Left ventricle myocardium inferior (tissue), 1 donor: ENCODE data around the gene POU5F2. TPM values are rescaled to one million over a fixed set of nuclear protein-coding genes. Genes with fewer than 3 reads are reported as not detected.

Experiments used
- DNase-seq: peaks from one replicate; pipeline ENCODE4 v3.0.0-alpha.2; 2020
- H3K27ac ChIP-seq: fragments of 200-600 bp; replicated peaks from 2 replicates; pipeline ENCODE4 v1.8.0; 2021
- H3K27me3 ChIP-seq: fragments of 200-600 bp; 2 replicates; pipeline ENCODE4 v1.8.0; 2021; ENCODE audit warnings: low read depth
- H3K36me3 ChIP-seq: fragments of 200-600 bp; 2 replicates; pipeline ENCODE4 v1.8.0; 2021
- H3K4me1 ChIP-seq: fragments of 200-600 bp; 2 replicates; pipeline ENCODE4 v1.8.0; 2021
- H3K4me3 ChIP-seq: fragments of 200-600 bp; 2 replicates; pipeline ENCODE4 v1.8.0; 2021; ENCODE audit warnings: mild to moderate bottlenecking, moderate library complexity
- H3K9me3 ChIP-seq: fragments of 200-600 bp; replicated peaks from 2 replicates; pipeline ENCODE4 v1.8.0; 2021
- intact Hi-C: fragments of 100-400 bp; cut with micrococcal nuclease; formaldehyde crosslinking; loops from one replicate; pipeline ENCODE4 v1.11.0; 2022
- total RNA-seq: library from RNA; stranded (reverse); fragmentation: NEBNext Ultra II Directional; extraction: Animal tissue kit (Norgen Biotek cat#: 25700); gene quantifications from one replicate; pipeline ENCODE4 v1.2.1, GENCODE V29; 2021
- TF ChIP-seq, protein P1 (sequence below): fragments of 200-600 bp; IDR thresholded peaks from 2 replicates; pipeline ENCODE4 v1.8.0; 2021; ENCODE audit warnings: antibody characterized with exemption, mild to moderate bottlenecking, borderline replicate concordance
- donor health status: DM: no; HTN: yes; CAD: no; lungs with severe emphysema.

POU5F2 gene
- total RNA-seq, 1 donor from 2014 or later = 0.16 TPM

DNA sequence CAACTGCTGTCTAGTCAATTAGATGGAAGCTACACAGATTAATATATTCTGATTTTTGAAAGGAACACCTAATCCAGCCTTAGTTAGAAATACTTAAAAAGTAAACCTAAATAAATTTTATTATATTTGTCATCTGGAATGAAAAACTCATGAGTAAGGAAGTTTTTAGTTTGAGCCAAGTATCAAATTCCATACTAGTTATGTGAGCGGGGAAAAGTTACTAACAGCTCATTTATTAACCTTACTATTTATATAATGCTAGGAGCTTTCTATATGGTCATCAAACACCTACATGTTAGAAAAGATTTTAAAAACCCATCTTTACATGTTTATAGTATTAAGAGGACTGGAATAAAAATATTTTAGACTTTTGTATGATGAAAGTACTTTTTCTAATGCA lies 41.6 kb upstream of the POU5F2 start:
- Histone ChIP-seq H3K27ac (no peak overlapping the region), H3K36me3 (peaks cover 8% of the 10 kb centered on the region), H3K27me3 (no peaks in the 10 kb centered on the region), H3K4me1 (no peaks in the 10 kb centered on the region), H3K4me3 (no peak overlapping the region), H3K9me3 (no peaks in the 10 kb centered on the region)
- DNase-seq = no peak
- intact Hi-C loops = no loop called here
- TF ChIP-seq, protein P1, sequence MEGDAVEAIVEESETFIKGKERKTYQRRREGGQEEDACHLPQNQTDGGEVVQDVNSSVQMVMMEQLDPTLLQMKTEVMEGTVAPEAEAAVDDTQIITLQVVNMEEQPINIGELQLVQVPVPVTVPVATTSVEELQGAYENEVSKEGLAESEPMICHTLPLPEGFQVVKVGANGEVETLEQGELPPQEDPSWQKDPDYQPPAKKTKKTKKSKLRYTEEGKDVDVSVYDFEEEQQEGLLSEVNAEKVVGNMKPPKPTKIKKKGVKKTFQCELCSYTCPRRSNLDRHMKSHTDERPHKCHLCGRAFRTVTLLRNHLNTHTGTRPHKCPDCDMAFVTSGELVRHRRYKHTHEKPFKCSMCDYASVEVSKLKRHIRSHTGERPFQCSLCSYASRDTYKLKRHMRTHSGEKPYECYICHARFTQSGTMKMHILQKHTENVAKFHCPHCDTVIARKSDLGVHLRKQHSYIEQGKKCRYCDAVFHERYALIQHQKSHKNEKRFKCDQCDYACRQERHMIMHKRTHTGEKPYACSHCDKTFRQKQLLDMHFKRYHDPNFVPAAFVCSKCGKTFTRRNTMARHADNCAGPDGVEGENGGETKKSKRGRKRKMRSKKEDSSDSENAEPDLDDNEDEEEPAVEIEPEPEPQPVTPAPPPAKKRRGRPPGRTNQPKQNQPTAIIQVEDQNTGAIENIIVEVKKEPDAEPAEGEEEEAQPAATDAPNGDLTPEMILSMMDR = no peak

DNA sequence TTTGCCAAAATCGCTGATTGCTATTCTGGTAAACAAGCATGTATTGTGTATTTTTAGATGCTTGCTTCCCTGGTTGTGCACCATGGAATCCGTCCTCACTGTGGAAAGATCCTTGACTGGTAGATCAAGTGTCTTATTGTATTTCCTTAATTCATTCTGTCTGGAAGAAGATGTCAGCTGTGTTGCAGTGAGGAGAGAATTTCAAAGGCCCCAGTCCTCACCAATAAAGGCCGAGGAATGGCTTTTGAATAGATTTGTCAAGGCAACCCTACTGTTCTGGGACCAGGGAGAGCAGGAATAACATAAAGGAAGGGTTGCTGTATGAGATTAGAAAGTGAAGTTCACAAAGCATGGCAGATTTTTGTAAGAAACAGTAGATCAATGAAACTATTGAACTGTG lies 36.2 kb upstream of the POU5F2 start:
- Histone ChIP-seq H3K27ac (no peak overlapping the region), H3K4me1 (no peaks in the 10 kb centered on the region), H3K9me3 (peaks cover 8% of the 10 kb centered on the region), H3K36me3 (peaks cover 39% of the 10 kb centered on the region), H3K27me3 (no peaks in the 10 kb centered on the region), H3K4me3 (no peak overlapping the region)
- DNase-seq = no peak
- TF ChIP-seq, protein P1 = no peak
- intact Hi-C loops = no loop called here

- TF ChIP-seq, protein P1 = no peak
- H3K36me3 ChIP-seq = peaks cover 4% of the 10 kb centered on the region
- no peak for DNase-seq
- no peaks in the 10 kb centered on the region for H3K27me3 ChIP-seq
- H3K27ac ChIP-seq = no peak overlapping the region
- no peak overlapping the region for H3K4me3 ChIP-seq
- intact Hi-C loops = no loop called here
- peaks cover 23% of the 10 kb centered on the region for H3K9me3 ChIP-seq
- peaks cover 11% of the 10 kb centered on the region for H3K4me1 ChIP-seq
Observed at GRCh38 chr5:93756372-93756771, 15.0 kb upstream of the POU5F2 start.

- Histone ChIP-seq H3K36me3 (peaks cover 3% of the 10 kb centered on the region), H3K4me1 (peaks cover 11% of the 10 kb centered on the region), H3K27me3 (no peaks in the 10 kb centered on the region), H3K9me3 (peaks cover 16% of the 10 kb centered on the region), H3K27ac (no peak overlapping the region), H3K4me3 (no peak overlapping the region)
- TF ChIP-seq, protein P1 = no peak
- no peak for DNase-seq
- intact Hi-C loops = no loop called here
Observed at GRCh38 chr5:93755716-93756115, 14.3 kb upstream of the POU5F2 start.

GRCh38 chr5:93748875-93749397 lies 7.5 kb upstream of the POU5F2 start:
- H3K36me3 ChIP-seq = no peaks in the 10 kb centered on the region
- H3K27me3 ChIP-seq = no peaks in the 10 kb centered on the region
- no peaks in the 10 kb centered on the region for H3K4me1 ChIP-seq
- no peaks in the 10 kb centered on the region for H3K9me3 ChIP-seq
- no peak overlapping the region for H3K27ac ChIP-seq
- no peak overlapping the region for H3K4me3 ChIP-seq
- TF ChIP-seq, protein P1 = no peak
- DNase-seq = no peak
- intact Hi-C loops = no loop called here
